ENCODE results near the gene SPOUT1.
A peak's percentile ranks its signal among the peaks of the same experiment; 100 is the strongest.

- peak; percentile 98 to 99 (median 99) for TF ChIP-seq CTCF (IDR thresholded peaks at IDR 0.05 in 8 of 11, conservative IDR thresholded peaks at IDR 0.05 in 3 of 11)
- peak; percentile 24 to 67 (median 33) for TF ChIP-seq POLR2A (IDR thresholded peaks at IDR 0.05)
- TF ChIP-seq POLR2AphosphoS5 (IDR thresholded peaks at IDR 0.05): peak; percentile 83 to 90 (median 89)
Observed at GRCh38 chr9:128818099-128818838, 11.3 kb downstream of the SPOUT1 start, which contains the start of gene ENDOG.
